K562 (cell line): ENCODE data around the gene DRAXIN. TPM values are rescaled to one million over a fixed set of nuclear protein-coding genes. Genes with fewer than 3 reads are reported as not detected.

ENCODE experiments used
- CEBPB ChIP-seq: fragments of 450-650 bp; IDR thresholded peaks from 2 replicates; pipeline ENCODE4 v1.6.1; 2016; ENCODE audit warnings: missing genetic modification characterization, missing compliant biosample characterization
- HDGF ChIP-seq: fragments of 450-650 bp; IDR thresholded peaks from 2 replicates; pipeline ENCODE4 v1.6.1; 2016
- KDM5B ChIP-seq: fragments of 200-600 bp; sonication (generic); IDR thresholded peaks from 2 replicates; pipeline ENCODE4 v1.6.1; 2012; ENCODE audit warnings: low read depth, mild to moderate bottlenecking, moderate library complexity, low read length, control low read depth, inconsistent platforms; ENCODE audit not compliant: insufficient replicate concordance
- MCM3 ChIP-seq: fragments of 450-650 bp; IDR thresholded peaks from 2 replicates; pipeline ENCODE4 v1.6.1; 2016
- NFE2 ChIP-seq: IDR thresholded peaks from 2 replicates; pipeline ENCODE4 v1.6.1; 2014; ENCODE audit warnings: antibody characterized with exemption, low read depth
- PTTG1 ChIP-seq: fragments of 450-650 bp; IDR thresholded peaks from 2 replicates; pipeline ENCODE4 v1.6.1; 2016; ENCODE audit warnings: low read depth, mild to moderate bottlenecking, missing genetic modification characterization, missing compliant biosample characterization
- RBM17 ChIP-seq: fragments of 200-400 bp; formaldehyde crosslinking; IDR thresholded peaks from 2 replicates; pipeline ENCODE4 v1.6.1; 2017; ENCODE audit warnings: low read depth, mild to moderate bottlenecking, low read length, borderline replicate concordance
- SAFB ChIP-seq: fragments of 200-400 bp; formaldehyde crosslinking; IDR thresholded peaks from 2 replicates; pipeline ENCODE4 v1.6.1; 2017; ENCODE audit warnings: low read depth, low read length, borderline replicate concordance
- SREBF1 ChIP-seq: fragments of 150-350 bp; IDR thresholded peaks from 2 replicates; pipeline ENCODE4 v1.6.1; 2014; ENCODE audit warnings: antibody characterized with exemption, low read depth, low read length, borderline replicate concordance
- TRIM28 ChIP-seq: fragments of 450-650 bp; IDR thresholded peaks from 2 replicates; pipeline ENCODE4 v1.6.1; 2017
- U2AF2 ChIP-seq: fragments of 200-400 bp; formaldehyde crosslinking; optimal IDR thresholded peaks from 2 replicates; pipeline ENCODE3; 2017; ENCODE audit warnings: low read depth, mild to moderate bottlenecking, low read length
- ZHX1 ChIP-seq: fragments of 150-350 bp; conservative IDR thresholded peaks from 2 replicates; pipeline ENCODE4 v1.6.1; 2014; ENCODE audit warnings: low read length
- ZNF140 ChIP-seq: fragments of 250-450 bp; sonication (Bioruptor Pico); IDR thresholded peaks from 2 replicates; pipeline ENCODE4 v1.8.0; 2021; ENCODE audit warnings: moderate library complexity, mild to moderate bottlenecking, inconsistent platforms
- ZNF263 ChIP-seq: sonication (generic); formaldehyde crosslinking; IDR thresholded peaks from 2 replicates; pipeline ENCODE4 v1.8.0; 2022; ENCODE audit warnings: mild to moderate bottlenecking, missing genetic modification reagents, borderline replicate concordance
- ZNF282 ChIP-seq: sonication (generic); formaldehyde crosslinking; IDR thresholded peaks from 2 replicates; pipeline ENCODE4 v1.8.1; 2023; ENCODE audit warnings: missing genetic modification reagents
- ZNF644 ChIP-seq: fragments of 200-800 bp; sonication (Bioruptor generic); IDR thresholded peaks from 2 replicates; pipeline ENCODE4 v1.6.1; 2016; ENCODE audit warnings: low read depth, missing genetic modification characterization, missing compliant biosample characterization
- polyA plus RNA-seq, 8 experiments: library from polyadenylated mRNA; depleted of rRNA in 4 of 8; stranded (reverse) in 5 of 8; unstranded in 3 of 8; fragments of >200 nt; fragmentation: Nextera tagmentation in 2 of 8; fragmentation: Illumina TruSeq in 1 of 8; extraction: Ambion mirVana in 2 of 8; extraction: Trizol in 1 of 8; gene quantifications; 2 replicates each; pipeline versions ENCODE4 v1.2.1 to v1.2.3, GENCODE V29; 2011 to 2014; ENCODE audit warnings: inconsistent platforms in 1 of 8, missing spikeins in 1 of 8
- total RNA-seq, 7 experiments: library from RNA; depleted of rRNA in 6 of 7; stranded (reverse); fragments of >200 nt in 6 of 7; fragmentation: Illumina TruSeq in 2 of 7; extraction: Trizol in 2 of 7; gene quantifications; 2 replicates each; pipeline versions ENCODE4 v1.2.1 to v1.2.3, GENCODE V29; 2011 to 2021; ENCODE audit warnings: low replicate concordance in 1 of 7
- TF ChIP-seq, protein P1 (sequence below), 2 experiments: fragments of 450-650 bp; formaldehyde crosslinking in 1 of 2; IDR thresholded peaks; 2 replicates each; pipeline versions ENCODE4 v1.4.0 to v1.6.1; 2014 to 2020; ENCODE audit warnings: mild to moderate bottlenecking in 2 of 2, borderline replicate concordance in 1 of 2, low read depth in 1 of 2

Gene DRAXIN
- total and polyA plus RNA-seq, 9 of the 15 experiments (the other 6 are each of a cell fraction or from before 2014, with no cell fraction given) = 0.01 to 0.04 (median 0.01) TPM; not detected in 6

- TF ChIP-seq SREBF1 = no peak
- TF ChIP-seq ZHX1 = no peak
- TF ChIP-seq SAFB = no peak
- TF ChIP-seq U2AF2 = no peak
- no peak for TF ChIP-seq PTTG1
- peak; percentile 67 for TF ChIP-seq HDGF
- no peak for TF ChIP-seq KDM5B
- TF ChIP-seq NFE2 = no peak
- TF ChIP-seq ZNF644 (tag) = no peak
- TF ChIP-seq MCM3 = no peak
- TF ChIP-seq ZNF140 (CRISPR knock-in tag) = no peak
- TF ChIP-seq, protein P1, sequence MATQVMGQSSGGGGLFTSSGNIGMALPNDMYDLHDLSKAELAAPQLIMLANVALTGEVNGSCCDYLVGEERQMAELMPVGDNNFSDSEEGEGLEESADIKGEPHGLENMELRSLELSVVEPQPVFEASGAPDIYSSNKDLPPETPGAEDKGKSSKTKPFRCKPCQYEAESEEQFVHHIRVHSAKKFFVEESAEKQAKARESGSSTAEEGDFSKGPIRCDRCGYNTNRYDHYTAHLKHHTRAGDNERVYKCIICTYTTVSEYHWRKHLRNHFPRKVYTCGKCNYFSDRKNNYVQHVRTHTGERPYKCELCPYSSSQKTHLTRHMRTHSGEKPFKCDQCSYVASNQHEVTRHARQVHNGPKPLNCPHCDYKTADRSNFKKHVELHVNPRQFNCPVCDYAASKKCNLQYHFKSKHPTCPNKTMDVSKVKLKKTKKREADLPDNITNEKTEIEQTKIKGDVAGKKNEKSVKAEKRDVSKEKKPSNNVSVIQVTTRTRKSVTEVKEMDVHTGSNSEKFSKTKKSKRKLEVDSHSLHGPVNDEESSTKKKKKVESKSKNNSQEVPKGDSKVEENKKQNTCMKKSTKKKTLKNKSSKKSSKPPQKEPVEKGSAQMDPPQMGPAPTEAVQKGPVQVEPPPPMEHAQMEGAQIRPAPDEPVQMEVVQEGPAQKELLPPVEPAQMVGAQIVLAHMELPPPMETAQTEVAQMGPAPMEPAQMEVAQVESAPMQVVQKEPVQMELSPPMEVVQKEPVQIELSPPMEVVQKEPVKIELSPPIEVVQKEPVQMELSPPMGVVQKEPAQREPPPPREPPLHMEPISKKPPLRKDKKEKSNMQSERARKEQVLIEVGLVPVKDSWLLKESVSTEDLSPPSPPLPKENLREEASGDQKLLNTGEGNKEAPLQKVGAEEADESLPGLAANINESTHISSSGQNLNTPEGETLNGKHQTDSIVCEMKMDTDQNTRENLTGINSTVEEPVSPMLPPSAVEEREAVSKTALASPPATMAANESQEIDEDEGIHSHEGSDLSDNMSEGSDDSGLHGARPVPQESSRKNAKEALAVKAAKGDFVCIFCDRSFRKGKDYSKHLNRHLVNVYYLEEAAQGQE (IDR thresholded peaks at IDR 0.05; ENCODE audit: borderline replicate concordance) = no peak
- TF ChIP-seq, protein P1 (CRISPR knock-in tag; IDR thresholded peaks at IDR 0.05; ENCODE audit: low read depth) = no peak
- TF ChIP-seq RBM17 = no peak
- TF ChIP-seq ZNF263 (CRISPR knock-in tag) = no peak
- peak; percentile 61 for TF ChIP-seq CEBPB
- TF ChIP-seq ZNF282 (CRISPR knock-in tag) = 0 out of 2 replicates have a peak, but pooled peaks have one; percentile 35
- no peak for TF ChIP-seq TRIM28
These were observed 38.3 kb downstream of the DRAXIN start (continued) for GRCh38 chr1:11729498-11730428.
